IPS-NIHi7 (cell line): ENCODE measurements around the gene ATXN2L.
"Not testable (repeated sequence)": the region's sequence is repeated elsewhere in the genome, so short reads cannot be mapped to it uniquely, and the experiment has no call there.

Experiments
- DNase-seq: peaks from one replicate; pipeline ENCODE4 v3.0.0; 2012; ENCODE audit warnings: mixed read lengths; ENCODE audit errors: extremely low spot score

The ATXN2L gene

GRCh38 chr16:28867241-28867640 is 44.4 kb downstream of the ATXN2L start:
- no peak for DNase-seq

DNA sequence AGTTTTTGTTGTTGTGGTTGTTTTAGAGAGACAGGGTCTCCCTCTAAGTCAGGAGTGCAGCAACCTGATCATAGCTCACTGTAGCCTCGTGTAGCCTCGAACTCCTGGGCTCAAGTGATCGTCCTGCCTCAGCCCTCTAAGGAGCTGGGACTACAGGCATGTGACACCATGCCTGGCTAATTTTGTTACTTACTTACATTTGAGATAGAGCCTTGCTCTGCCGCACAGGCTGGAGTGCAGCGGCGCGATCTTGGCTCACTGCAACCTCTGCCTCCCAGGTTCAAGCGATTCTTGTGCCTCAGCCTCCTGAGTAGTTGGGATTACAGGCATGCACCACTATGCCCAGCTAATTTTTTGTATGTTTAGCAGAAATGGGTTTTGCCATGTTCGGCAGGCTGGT is 44.8 kb downstream of the ATXN2L start:
- not testable (repeated sequence) for DNase-seq

DNA sequence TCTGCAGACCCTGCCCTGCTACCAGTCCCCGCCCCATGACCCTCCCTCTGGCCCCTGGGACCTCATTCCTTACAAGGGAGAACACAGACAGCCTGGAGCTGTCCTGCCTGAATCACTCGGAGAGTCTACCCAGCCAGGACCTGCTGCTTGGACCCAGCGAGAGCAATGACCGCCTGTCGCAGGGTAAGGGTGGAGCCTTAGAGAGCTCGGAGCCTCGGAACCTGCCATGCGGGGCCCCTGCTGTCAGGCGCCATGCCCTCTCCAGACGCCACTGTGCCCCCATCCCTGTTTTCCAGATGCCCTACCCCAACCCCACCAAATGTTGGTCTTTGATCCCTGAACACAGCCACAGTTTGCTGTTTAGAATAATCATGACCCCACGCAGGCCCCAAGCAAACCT is 46.4 kb downstream of the ATXN2L start:
- no peak for DNase-seq

DNA sequence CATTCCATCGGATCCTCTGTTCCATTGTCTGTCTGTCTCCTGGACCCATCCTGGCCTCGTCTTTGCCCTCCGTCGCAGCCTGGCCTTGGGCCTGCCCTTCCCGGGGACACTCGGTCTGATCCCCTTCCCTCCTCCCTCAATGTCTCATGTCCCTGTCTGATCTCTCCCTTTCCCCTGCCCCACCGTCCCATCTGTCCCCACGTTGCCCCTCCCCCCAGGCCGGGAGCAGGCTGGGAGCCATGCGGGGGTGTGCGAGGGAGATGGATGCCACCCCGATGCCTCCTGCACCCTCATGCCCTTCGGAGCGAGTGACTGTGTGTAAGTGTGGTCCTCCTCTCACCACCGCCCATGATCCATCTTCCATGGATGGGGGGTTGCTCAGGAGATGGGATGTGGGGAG is 50.2 kb downstream of the ATXN2L start:
- DNase-seq: no peak

DNA sequence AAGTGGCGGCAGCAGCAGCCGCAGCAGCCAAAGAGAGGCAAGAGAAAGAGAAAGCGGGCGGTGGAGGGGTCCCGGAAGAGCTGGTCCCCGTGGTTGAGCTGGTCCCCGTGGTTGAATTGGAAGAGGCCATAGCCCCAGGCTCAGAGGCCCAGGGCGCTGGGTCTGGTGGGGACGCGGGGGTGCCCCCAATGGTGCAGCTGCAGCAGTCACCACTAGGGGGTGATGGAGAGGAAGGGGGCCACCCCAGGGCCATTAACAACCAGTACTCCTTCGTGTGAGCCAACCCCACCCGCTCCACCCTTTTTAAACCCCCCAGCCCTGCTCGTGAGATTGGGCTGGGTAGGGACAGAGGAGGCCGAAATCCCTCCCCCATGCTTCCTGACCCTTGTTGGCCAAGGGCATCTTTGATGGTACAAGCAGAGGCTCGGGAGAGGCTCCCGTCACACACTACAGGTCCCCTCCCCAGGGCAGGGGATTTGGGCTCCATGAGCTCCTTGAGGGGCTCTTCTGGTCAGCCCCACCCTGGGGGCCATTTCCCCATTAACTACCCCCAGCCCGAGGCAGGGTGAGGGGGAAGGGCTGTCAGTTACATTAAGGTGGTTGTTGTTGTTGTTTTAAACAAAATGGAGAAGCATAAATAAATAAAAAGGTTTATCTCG is 50.9 kb downstream of the ATXN2L start:
- DNase-seq: peak; percentile 83

DNA sequence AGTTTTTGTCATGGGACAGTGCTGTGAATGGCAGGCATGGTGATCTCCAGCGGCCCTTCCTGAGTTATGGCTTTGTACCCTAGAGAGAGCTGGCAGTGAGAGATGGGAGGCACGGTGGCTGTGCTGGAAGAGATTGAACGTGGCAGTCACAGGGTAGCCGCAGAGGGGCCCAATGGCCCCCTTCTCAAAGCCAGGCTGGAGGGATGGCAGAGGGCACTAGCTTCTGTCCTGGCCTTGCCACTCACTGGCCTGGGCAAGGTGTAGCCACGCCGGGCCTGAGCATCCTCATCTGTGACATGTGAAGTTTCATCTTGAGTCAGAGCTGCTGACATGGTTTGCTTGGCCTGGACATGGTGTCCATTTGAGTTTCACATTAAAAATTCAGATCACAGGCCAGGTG is 51.6 kb downstream of the ATXN2L start:
- no peak for DNase-seq

GRCh38 chr16:28875134-28876018 is 52.6 kb downstream of the ATXN2L start:
- DNase-seq: no peak

GRCh38 chr16:28876019-28876659 is 53.3 kb downstream of the ATXN2L start:
- peak; percentile 10 for DNase-seq

DNA sequence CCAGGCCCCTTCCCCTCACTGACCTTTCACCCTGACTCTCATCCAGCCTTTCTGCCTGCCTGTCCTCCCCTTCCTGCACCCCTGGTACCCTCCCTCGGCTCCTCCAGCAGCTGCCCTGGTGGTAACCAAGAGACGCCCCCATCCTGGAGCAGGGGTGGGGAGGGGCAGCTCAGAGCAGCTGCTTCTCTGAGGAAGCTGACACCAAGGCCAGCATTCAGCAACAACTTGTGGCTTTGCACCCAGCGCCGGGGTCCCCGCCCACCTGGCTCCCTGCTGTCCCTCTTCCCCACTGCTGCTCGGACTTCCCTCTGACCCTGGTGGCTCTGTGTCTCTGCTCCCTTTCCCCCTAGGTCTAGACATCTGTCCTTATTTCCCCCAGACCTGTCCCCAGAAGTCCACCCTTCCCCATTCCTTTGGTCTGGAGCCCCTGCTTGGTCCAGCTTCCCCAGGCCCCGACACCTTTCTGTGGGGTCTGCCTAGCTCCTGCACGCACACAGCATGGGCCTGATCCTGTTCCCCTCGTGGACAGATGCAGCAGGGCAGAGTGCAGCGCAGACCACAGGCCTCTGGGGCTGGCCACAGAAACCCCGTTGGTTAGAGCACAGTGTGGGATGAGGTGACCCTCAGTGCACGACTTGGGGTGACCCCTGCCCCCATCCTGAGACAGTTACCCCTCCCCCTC is 54.3 kb downstream of the ATXN2L start:
- DNase-seq: peak; percentile 18

DNA sequence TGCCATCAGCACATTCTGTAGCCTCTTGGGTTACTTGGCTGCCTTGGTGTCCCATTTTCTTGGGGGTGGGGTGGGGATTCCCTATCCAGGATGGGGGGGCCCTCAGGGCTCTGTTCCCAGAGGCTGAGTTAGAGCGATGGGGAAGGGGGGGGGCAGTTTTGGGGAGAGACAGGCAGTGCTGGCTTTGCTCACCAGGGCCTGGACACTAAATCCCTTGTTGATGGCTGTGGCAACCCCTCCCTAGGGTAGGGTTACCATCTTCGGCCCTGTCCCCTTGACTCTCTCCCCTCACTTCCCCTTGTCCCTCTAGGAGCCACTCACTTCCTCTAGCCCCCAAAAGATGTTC is 54.8 kb downstream of the ATXN2L start:
- DNase-seq: no peak

- DNase-seq: no peak
These were observed 55.5 kb downstream of the ATXN2L start, which contains the start of gene ATP2A1 for GRCh38 chr16:28878083-28878926. ATP2A1 (plus strand) TSS chr16:28878488; CDS start chr16:28878672, 184 bp downstream.

GRCh38 chr16:28879261-28879840 is 56.6 kb downstream of the ATXN2L start:
- DNase-seq: peak; percentile 19

- peak; percentile 99 for DNase-seq
These were observed 57.2 kb downstream of the ATXN2L start for GRCh38 chr16:28879841-28880588.

- no peak for DNase-seq
These were observed 57.8 kb downstream of the ATXN2L start for GRCh38 chr16:28880589-28880915.

DNA sequence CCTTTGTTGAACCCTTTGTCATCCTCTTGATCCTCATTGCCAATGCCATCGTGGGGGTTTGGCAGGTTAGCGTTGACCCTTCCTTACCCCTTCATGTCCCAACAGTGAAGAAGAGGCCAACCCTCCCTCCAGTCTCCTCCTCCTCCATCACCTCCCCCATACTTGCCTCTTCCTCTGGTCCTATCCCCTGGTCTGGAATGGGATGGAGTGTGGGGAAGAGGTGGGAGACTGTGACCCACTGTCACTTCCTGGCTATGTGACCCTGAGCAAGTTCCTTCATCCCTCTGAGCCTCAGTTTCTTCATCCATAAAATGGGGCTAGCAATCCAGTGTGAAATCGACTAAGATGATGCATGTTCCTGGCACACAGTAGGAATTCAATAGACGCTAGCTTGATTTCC is 58.2 kb downstream of the ATXN2L start:
- no peak for DNase-seq

- not testable (repeated sequence) for DNase-seq
These were observed 58.8 kb downstream of the ATXN2L start for GRCh38 chr16:28881565-28881964.

- DNase-seq: peak; percentile 63
These were observed 59.9 kb downstream of the ATXN2L start for GRCh38 chr16:28882551-28883160.

- no peak for DNase-seq
These were observed 60.6 kb downstream of the ATXN2L start for GRCh38 chr16:28883221-28883996.

- DNase-seq: no peak
These were observed 61.2 kb downstream of the ATXN2L start for GRCh38 chr16:28884045-28884444.
